Activated naive CD4-positive, alpha-beta T cell treated with anti-CD3 and anti-CD28 coated beads, Interleukin-2, amount 10 ng/mL, durations not matched to agents 5 hours and 36 hours (primary cell): ENCODE results near the gene NSUN3. TPM values are rescaled to one million over a fixed set of nuclear protein-coding genes. Genes with fewer than 3 reads are reported as not detected.

Experiments
- total RNA-seq, 2 experiments: library from RNA; stranded (reverse); gene quantifications; one replicate each; pipeline ENCODE4 v1.2.3, GENCODE V29; 2021

NSUN3 gene
- 10 to 100 TPM; 14.0 to 16.3 TPM for total RNA-seq

DNA sequence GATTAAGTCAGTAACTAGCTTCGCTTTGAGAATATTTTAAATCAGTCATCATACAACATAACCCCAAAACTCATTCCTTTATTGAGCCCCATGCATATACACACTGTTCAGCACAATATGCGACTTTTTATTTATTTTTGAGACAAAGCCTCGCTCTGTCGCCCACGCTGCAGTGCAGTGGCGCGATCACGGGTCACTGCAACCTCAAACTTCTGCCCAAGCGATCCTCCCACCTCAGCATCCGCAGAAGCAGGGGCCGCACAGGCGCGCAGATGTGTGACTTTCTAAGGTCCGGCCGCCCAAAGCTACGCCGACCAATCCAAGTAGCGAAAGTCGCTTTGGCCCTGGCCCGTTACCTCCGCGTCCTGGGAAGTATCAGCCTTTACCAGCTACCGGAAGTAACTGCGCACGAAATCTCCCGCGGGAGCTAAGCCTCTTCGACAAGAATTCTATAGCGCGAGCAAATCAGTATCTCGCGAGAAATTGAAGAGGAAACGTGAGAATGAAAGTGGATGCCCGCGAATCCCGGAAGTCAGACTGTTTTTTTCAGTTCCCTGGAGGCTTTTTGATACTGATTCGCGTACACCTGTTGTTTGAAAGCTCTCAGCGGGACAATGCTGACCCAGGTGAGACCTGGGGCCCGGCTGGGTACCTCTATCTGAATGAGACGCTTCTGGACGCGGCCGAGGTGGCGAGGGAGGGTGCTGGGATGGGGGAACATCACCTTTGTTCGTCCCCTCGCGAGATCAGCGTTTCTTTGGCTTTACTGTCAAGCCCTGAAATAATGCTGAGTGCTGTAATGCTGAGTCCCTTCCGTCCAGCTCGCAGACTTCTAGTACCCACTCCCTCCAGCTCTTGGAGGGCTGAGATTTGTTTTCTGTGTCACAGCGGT is at the start of gene NSUN3, which contains the start of gene DHFR2:
TSS of gene NSUN3 (plus strand) at position 549 of the 892 bp plus-strand sequence. CDS start at position 615, 66 bp downstream.
TSS of gene DHFR2 (minus strand) at position 404 of the 892 bp plus-strand sequence. CDS start 1,405 bp downstream, outside the sequence.

GRCh38 chr3:94028093-94028837 is 34.6 kb upstream of the NSUN3 start, which contains the start of gene STX19:
TSS of gene STX19 (minus strand) at chr3:94028597. CDS start at chr3:94015269, 13,328 bp downstream.

Other genes starting within 250 kb of the NSUN3 start
- gene PROS1, start 89.2 kb upstream of the NSUN3 start, total RNA-seq: under 1 TPM; 0.17 to 0.28 TPM
- 1 to 10 TPM; 6.5 to 6.8 TPM for gene ARL13B, start 82.9 kb upstream of the NSUN3 start, total RNA-seq
- gene STX19, start 34.5 kb upstream of the NSUN3 start, total RNA-seq: under 1 TPM; 0.18 to 0.19 TPM
- 10 to 100 TPM in 1 of 2 experiments, 1 to 10 TPM in 1; 9.3 to 10.8 TPM for gene DHFR2, start 145 bp upstream of the NSUN3 start, total RNA-seq